HepG2 (cell line): ENCODE measurements around the gene KCNAB1. TPM values are rescaled to one million over a fixed set of nuclear protein-coding genes. Genes with fewer than 3 reads are reported as not detected.

ENCODE experiments used
- ATAC-seq: fragments of 200-7000 bp; cut with Tn5 transposase; 3 replicates; pipeline ENCODE4 v1.9.1; 2020; ENCODE audit warnings: mild to moderate bottlenecking, moderate library complexity
- BruUV-seq: library from RNA; stranded (reverse); fragments of 400-500 nt; replicated peaks from 2 replicates; lab custom pipeline; 2021; lab: Mats Ljungman, UMichigan
- CTCF ChIA-PET: fragments of 300-600 bp; formaldehyde crosslinking; extraction: SDS; loops from one replicate; lab custom pipeline; 2021; ENCODE audit warnings: low total read pairs, inconsistent platforms, low intra/inter-chr PET ratio; lab: Yijun Ruan, JAX
- POLR2A ChIA-PET: fragments of 350-600 bp; sonication (Branson Sonifier 250); formaldehyde crosslinking; loops from one replicate; lab custom pipeline; 2020; ENCODE audit warnings: antibody characterized with exemption, inconsistent platforms; lab: Yijun Ruan, JAX
- DNase-seq: peaks from one replicate; pipeline ENCODE4 v3.0.0-alpha.2; 2015; ENCODE audit warnings: low spot score
- FAIRE-seq: peaks from 3 replicates; lab custom pipeline; 2011; peaks lifted over from hg19 to GRCh38; lab: Jason Lieb, UNC
- H2AFZ ChIP-seq: one replicate; pipeline ENCODE4 v1.6.1; 2011; ENCODE audit warnings: low read length, inconsistent platforms
- H3K27ac ChIP-seq: fragments of 300-600 bp; 3 replicates; pipeline ENCODE4 v1.8.0; 2011; ENCODE audit warnings: mixed run types, mild to moderate bottlenecking, mixed read lengths, low read length, inconsistent platforms; ENCODE audit not compliant: insufficient read depth; ENCODE audit errors: extremely low read length
- H3K27me3 ChIP-seq, 2 experiments: fragments of 200-600 bp in 1 of 2; 2 replicates in 1 of 2; 3 replicates in 1 of 2; pipeline versions ENCODE4 v1.6.0 to v1.8.0; 2011; ENCODE audit warnings: low read length in 2 of 2, mild to moderate bottlenecking in 2 of 2, moderate library complexity in 2 of 2, inconsistent platforms in 1 of 2; ENCODE audit not compliant: insufficient read depth in 2 of 2, control insufficient read depth in 1 of 2
- H3K36me3 ChIP-seq, 2 experiments: fragments of 200-600 bp in 1 of 2; replicated peaks in 1 of 2; 2 replicates in 1 of 2; 3 replicates in 1 of 2; pipeline versions ENCODE4 v1.5.1 to v1.8.0; 2011; ENCODE audit warnings: low read length in 2 of 2, inconsistent platforms in 1 of 2; ENCODE audit not compliant: insufficient read depth in 2 of 2, control insufficient read depth in 1 of 2
- H3K4me1 ChIP-seq: 2 replicates; pipeline ENCODE4 v1.5.1; 2012; ENCODE audit warnings: low read length, inconsistent platforms; ENCODE audit not compliant: insufficient read depth
- H3K4me2 ChIP-seq: 2 replicates; pipeline ENCODE4 v1.6.0; 2011; ENCODE audit warnings: low read depth, low read length, inconsistent platforms
- H3K4me3 ChIP-seq, 3 experiments: fragments of 200-600 bp in 1 of 3; sonication (generic), shearing (Covaris generic) in 1 of 3; replicated peaks in 1 of 3; 2 replicates each; pipeline ENCODE4 v1.5.1; 2011 to 2016; ENCODE audit warnings: low read length in 3 of 3, inconsistent platforms in 2 of 3, low read depth in 2 of 3, mild to moderate bottlenecking in 2 of 3, control low read depth in 1 of 3, mixed read lengths in 1 of 3; ENCODE audit not compliant: insufficient read depth in 1 of 3
- H3K79me2 ChIP-seq: one replicate; pipeline ENCODE4 v1.6.1; 2011; ENCODE audit warnings: low read length, inconsistent platforms; ENCODE audit not compliant: insufficient read depth
- H3K9ac ChIP-seq: 2 replicates; pipeline ENCODE4 v1.6.0; 2011; ENCODE audit warnings: mild to moderate bottlenecking, low read depth, low read length, inconsistent platforms; ENCODE audit not compliant: insufficient read depth
- H3K9me3 ChIP-seq: 2 replicates; pipeline ENCODE4 v1.5.1; 2012; ENCODE audit warnings: mild to moderate bottlenecking, low read length
- H4K20me1 ChIP-seq: 2 replicates; pipeline ENCODE4 v1.6.0; 2011; ENCODE audit warnings: inconsistent platforms, mild to moderate bottlenecking, low read length, moderate library complexity; ENCODE audit not compliant: insufficient read depth
- CAMTA2 ChIP-seq: sonication (generic); formaldehyde crosslinking; IDR thresholded peaks from 2 replicates; pipeline ENCODE4 v1.4.0; 2020; ENCODE audit warnings: mild to moderate bottlenecking, missing genetic modification reagents, borderline replicate concordance
- CHCHD3 ChIP-seq: sonication (generic); formaldehyde crosslinking; IDR thresholded peaks from 2 replicates; pipeline ENCODE4 v1.8.0; 2022; ENCODE audit warnings: mild to moderate bottlenecking, missing genetic modification reagents, moderate library complexity
- CHD4 ChIP-seq: fragments of 200-600 bp; sonication (generic); IDR thresholded peaks from 2 replicates; pipeline ENCODE4 v1.7.0; 2017; ENCODE audit warnings: mild to moderate bottlenecking, low read length, borderline replicate concordance
- PAF1 ChIP-seq: IDR thresholded peaks from 2 replicates; pipeline ENCODE4 v1.6.1; 2016; ENCODE audit warnings: missing genetic modification reagents, missing compliant biosample characterization
- PPARG ChIP-seq: conservative IDR thresholded peaks from 2 replicates; pipeline ENCODE4 v1.6.1; 2016; ENCODE audit warnings: missing biosample characterization, missing genetic modification reagents
- RBAK ChIP-seq: sonication (generic); formaldehyde crosslinking; IDR thresholded peaks from 2 replicates; pipeline ENCODE4 v1.5.1; 2020; ENCODE audit warnings: mild to moderate bottlenecking, missing genetic modification reagents
- RXRA ChIP-seq: sonication (generic); formaldehyde crosslinking; IDR thresholded peaks from 2 replicates; pipeline ENCODE4 v1.5.1; 2020; ENCODE audit warnings: missing genetic modification reagents
- SAP130 ChIP-seq: IDR thresholded peaks from 2 replicates; pipeline ENCODE4 v1.6.1; 2016; ENCODE audit warnings: low read depth
- TOE1 ChIP-seq: sonication (generic); formaldehyde crosslinking; IDR thresholded peaks from 2 replicates; pipeline ENCODE4 v1.4.0; 2020; ENCODE audit warnings: mild to moderate bottlenecking, missing genetic modification reagents
- ZNF496 ChIP-seq: sonication (generic); formaldehyde crosslinking; IDR thresholded peaks from 2 replicates; pipeline ENCODE4 v1.8.1; 2023; ENCODE audit warnings: mild to moderate bottlenecking, moderate library complexity, missing genetic modification reagents; ENCODE audit not compliant: insufficient replicate concordance
- ZNF720 ChIP-seq: sonication (generic); formaldehyde crosslinking; IDR thresholded peaks from 2 replicates; pipeline ENCODE4 v1.4.0; 2020; ENCODE audit warnings: missing genetic modification reagents
- ZNF777 ChIP-seq: sonication (generic); formaldehyde crosslinking; IDR thresholded peaks from 2 replicates; pipeline ENCODE4 v1.4.0; 2020; ENCODE audit warnings: missing genetic modification reagents
- WGBS: methylation state at CpG from one replicate; pipeline ENCODE4 v1.1.6; 2017; ENCODE audit warnings: low lambda C conversion rate; 5-methylcytosine and 5-hydroxymethylcytosine counted together
- in situ Hi-C: cut with HindIII; loops from 2 replicates; pipeline ENCODE4 v1.10.0; 2017; ENCODE audit warnings: low pct_unique_long_range_greater_than_20kb; ENCODE audit not compliant: extremely low pct_ligation_motif_present
- intact Hi-C: fragments of 100-400 bp; cut with micrococcal nuclease; formaldehyde crosslinking; loops from one replicate; pipeline ENCODE4 v1.10.0; 2022; ENCODE audit not compliant: unreplicated experiment
- polyA plus RNA-seq, 8 experiments: library from polyadenylated mRNA; depleted of rRNA in 3 of 8; stranded (reverse) in 7 of 8; unstranded in 1 of 8; fragments of >200 nt; fragmentation: Illumina TruSeq in 4 of 8; extraction: Trizol in 4 of 8; gene quantifications; 2 replicates each; pipeline versions ENCODE4 v1.2.1 to v1.2.3, GENCODE V29; 2011 to 2016; ENCODE audit warnings: low read depth in 4 of 8, missing spikeins in 1 of 8, mixed read lengths in 1 of 8; ENCODE audit not compliant: insufficient read depth in 1 of 8
- total RNA-seq, 5 experiments: library from RNA; depleted of rRNA; stranded (reverse); fragments of >200 nt; fragmentation: Illumina TruSeq; extraction: Trizol; gene quantifications; 2 replicates each; pipeline ENCODE4 v1.2.3, GENCODE V29; 2016; ENCODE audit warnings: low read depth in 1 of 5
- TF ChIP-seq, protein P1 (sequence below): sonication (generic); formaldehyde crosslinking; IDR thresholded peaks from 2 replicates; pipeline ENCODE4 v1.8.0; 2022; ENCODE audit warnings: missing genetic modification reagents, mild to moderate bottlenecking, inconsistent platforms, borderline replicate concordance
- TF ChIP-seq, protein P2 (sequence below): sonication (generic); formaldehyde crosslinking; IDR thresholded peaks from 2 replicates; pipeline ENCODE4 v1.5.0; 2020; ENCODE audit warnings: mild to moderate bottlenecking, missing genetic modification reagents
- TF ChIP-seq, protein P3 (sequence below): sonication (generic); formaldehyde crosslinking; IDR thresholded peaks from 2 replicates; pipeline ENCODE4 v1.4.0; 2020; ENCODE audit warnings: missing genetic modification reagents, borderline replicate concordance
- TF ChIP-seq, protein P4 (sequence below): IDR thresholded peaks from 2 replicates; pipeline ENCODE4 v1.6.1; 2016; ENCODE audit warnings: missing biosample characterization, missing genetic modification reagents, low read depth

KCNAB1 gene
- total and polyA plus RNA-seq, 2 of the 13 experiments (the other 11 are each of a cell fraction or from before 2014, with no cell fraction given) = not detected

DNA sequence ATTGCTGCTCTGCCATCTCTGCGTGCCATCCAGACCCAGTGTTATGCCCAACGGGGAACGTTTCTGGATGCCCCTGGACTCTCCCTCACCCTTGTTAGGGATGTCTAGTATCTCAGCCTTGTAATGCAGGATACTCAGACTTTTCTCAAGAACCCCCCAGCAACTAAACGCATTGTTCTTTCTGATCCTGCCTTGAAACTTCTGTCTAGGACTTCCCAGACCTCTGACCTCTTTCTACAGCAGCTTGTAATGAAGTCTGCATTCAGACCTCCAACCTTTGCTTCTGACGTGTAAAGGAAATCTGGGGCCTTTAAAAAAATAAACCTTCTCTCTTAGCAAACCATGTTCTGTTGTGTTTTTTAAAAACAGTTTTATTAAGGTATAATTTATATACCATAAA is 139.5 kb downstream of the KCNAB1 start:
- BruUV-seq = no TSS peak
- Histone ChIP-seq H2AFZ (no peak overlapping the region), H3K36me3 (no peaks in the 10 kb centered on the region), H3K27ac (no peak overlapping the region), H4K20me1 (no peaks in the 10 kb centered on the region), H3K9ac (no peak overlapping the region), H3K79me2 (no peaks in the 10 kb centered on the region), H3K4me2 (no peak overlapping the region), H3K4me1 (0 out of 2 replicates have a peak, but pooled peaks cover 2% of the 10 kb centered on the region), H3K9me3 (no peaks in the 10 kb centered on the region), H3K4me3 (no peak overlapping the region), H3K27me3 (no peaks in the 10 kb centered on the region)
- ATAC-seq (no peak), FAIRE-seq (no peak), DNase-seq (no peak)
- POLR2A ChIA-PET = no interaction called here
- CTCF ChIA-PET = no interaction called here
- in situ Hi-C loops (no loop called here), intact Hi-C loops (no loop called here)
- 51% methylated on average over 5 of the region's 5 CpGs for WGBS
- TF ChIP-seq ZNF777 = no peak
- TF ChIP-seq, protein P1, sequence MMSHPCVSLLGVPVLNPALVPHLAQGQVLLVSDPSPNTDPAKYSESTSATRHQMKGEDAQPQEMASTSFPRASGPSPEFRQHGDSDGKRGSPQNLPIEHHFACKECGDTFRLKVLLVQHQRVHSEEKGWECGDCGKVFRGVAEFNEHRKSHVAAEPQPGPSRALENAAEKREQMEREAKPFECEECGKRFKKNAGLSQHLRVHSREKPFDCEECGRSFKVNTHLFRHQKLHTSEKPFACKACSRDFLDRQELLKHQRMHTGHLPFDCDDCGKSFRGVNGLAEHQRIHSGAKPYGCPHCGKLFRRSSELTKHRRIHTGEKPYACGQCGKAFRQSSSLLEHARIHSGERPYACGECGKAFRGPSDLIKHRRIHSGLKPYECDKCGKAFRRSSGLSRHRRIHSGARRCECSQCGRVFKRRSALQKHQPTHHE (CRISPR knock-in tag) = no peak
- no peak for TF ChIP-seq TOE1 (CRISPR knock-in tag)
- TF ChIP-seq, protein P2, sequence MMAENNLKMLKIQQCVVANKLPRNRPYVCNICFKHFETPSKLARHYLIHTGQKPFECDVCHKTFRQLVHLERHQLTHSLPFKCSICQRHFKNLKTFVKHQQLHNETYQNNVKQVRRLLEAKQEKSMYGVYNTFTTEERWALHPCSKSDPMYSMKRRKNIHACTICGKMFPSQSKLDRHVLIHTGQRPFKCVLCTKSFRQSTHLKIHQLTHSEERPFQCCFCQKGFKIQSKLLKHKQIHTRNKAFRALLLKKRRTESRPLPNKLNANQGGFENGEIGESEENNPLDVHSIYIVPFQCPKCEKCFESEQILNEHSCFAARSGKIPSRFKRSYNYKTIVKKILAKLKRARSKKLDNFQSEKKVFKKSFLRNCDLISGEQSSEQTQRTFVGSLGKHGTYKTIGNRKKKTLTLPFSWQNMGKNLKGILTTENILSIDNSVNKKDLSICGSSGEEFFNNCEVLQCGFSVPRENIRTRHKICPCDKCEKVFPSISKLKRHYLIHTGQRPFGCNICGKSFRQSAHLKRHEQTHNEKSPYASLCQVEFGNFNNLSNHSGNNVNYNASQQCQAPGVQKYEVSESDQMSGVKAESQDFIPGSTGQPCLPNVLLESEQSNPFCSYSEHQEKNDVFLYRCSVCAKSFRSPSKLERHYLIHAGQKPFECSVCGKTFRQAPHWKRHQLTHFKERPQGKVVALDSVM = no peak
- no peak for TF ChIP-seq PAF1 (CRISPR knock-in tag)
- TF ChIP-seq CHD4 = no peak
- no peak for TF ChIP-seq SAP130 (CRISPR knock-in tag)
- no peak for TF ChIP-seq PPARG (CRISPR knock-in tag)
- no peak for TF ChIP-seq CAMTA2
- no peak for TF ChIP-seq ZNF720 (CRISPR knock-in tag)
- TF ChIP-seq RBAK (CRISPR knock-in tag) = no peak
- TF ChIP-seq ZNF496 (CRISPR knock-in tag) = no peak
- TF ChIP-seq, protein P3, sequence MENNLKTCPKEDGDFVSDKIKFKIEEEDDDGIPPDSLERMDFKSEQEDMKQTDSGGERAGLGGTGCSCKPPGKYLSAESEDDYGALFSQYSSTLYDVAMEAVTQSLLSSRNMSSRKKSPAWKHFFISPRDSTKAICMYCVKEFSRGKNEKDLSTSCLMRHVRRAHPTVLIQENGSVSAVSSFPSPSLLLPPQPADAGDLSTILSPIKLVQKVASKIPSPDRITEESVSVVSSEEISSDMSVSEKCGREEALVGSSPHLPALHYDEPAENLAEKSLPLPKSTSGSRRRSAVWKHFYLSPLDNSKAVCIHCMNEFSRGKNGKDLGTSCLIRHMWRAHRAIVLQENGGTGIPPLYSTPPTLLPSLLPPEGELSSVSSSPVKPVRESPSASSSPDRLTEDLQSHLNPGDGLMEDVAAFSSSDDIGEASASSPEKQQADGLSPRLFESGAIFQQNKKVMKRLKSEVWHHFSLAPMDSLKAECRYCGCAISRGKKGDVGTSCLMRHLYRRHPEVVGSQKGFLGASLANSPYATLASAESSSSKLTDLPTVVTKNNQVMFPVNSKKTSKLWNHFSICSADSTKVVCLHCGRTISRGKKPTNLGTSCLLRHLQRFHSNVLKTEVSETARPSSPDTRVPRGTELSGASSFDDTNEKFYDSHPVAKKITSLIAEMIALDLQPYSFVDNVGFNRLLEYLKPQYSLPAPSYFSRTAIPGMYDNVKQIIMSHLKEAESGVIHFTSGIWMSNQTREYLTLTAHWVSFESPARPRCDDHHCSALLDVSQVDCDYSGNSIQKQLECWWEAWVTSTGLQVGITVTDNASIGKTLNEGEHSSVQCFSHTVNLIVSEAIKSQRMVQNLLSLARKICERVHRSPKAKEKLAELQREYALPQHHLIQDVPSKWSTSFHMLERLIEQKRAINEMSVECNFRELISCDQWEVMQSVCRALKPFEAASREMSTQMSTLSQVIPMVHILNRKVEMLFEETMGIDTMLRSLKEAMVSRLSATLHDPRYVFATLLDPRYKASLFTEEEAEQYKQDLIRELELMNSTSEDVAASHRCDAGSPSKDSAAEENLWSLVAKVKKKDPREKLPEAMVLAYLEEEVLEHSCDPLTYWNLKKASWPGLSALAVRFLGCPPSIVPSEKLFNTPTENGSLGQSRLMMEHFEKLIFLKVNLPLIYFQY (CRISPR knock-in tag) = no peak
- TF ChIP-seq RXRA (CRISPR knock-in tag) = no peak
- TF ChIP-seq, protein P4, sequence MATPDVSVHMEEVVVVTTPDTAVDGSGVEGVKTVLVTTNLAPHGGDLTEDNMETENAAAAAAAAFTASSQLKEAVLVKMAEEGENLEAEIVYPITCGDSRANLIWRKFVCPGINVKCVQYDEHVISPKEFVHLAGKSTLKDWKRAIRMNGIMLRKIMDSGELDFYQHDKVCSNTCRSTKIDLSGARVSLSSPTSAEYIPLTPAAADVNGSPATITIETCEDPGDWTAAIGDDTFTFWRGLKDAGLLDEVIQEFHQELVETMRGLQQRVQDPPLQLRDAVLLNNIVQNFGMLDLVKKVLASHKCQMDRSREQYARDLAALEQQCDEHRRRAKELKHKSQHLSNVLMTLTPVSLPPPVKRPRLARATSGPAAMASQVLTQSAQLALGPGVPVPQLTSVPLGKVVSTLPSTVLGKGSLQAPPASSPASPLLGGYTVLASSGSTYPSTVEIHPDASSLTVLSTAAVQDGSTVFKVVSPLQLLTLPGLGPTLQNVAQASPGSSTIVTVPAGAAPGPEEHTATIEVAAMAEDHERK (CRISPR knock-in tag) = no peak
- no peak for TF ChIP-seq CHCHD3 (CRISPR knock-in tag)
